WTC11 (cell line): ENCODE results near the gene HNRNPUL1.

Source experiments
- CREM ChIP-seq: sonication (generic); formaldehyde crosslinking; IDR thresholded peaks from 2 replicates; pipeline ENCODE4 v1.8.1; 2022; ENCODE audit warnings: mild to moderate bottlenecking, missing genetic modification reagents, moderate library complexity
- CTCF ChIP-seq: fragments of 200-600 bp; IDR thresholded peaks from 2 replicates; pipeline ENCODE4 v1.8.0; 2022; ENCODE audit warnings: antibody characterized with exemption
- E2F5 ChIP-seq: sonication (generic); formaldehyde crosslinking; IDR thresholded peaks from 2 replicates; pipeline ENCODE4 v1.8.1; 2022; ENCODE audit warnings: mild to moderate bottlenecking, moderate library complexity, missing genetic modification reagents
- FOXP1 ChIP-seq: sonication (generic); formaldehyde crosslinking; IDR thresholded peaks from 2 replicates; pipeline ENCODE4 v1.8.0; 2022; ENCODE audit warnings: missing genetic modification reagents, mild to moderate bottlenecking, moderate library complexity, borderline replicate concordance
- MLX ChIP-seq: sonication (generic); formaldehyde crosslinking; IDR thresholded peaks from 2 replicates; pipeline ENCODE4 v1.8.1; 2023; ENCODE audit warnings: mild to moderate bottlenecking, missing genetic modification reagents, moderate library complexity
- NFYB ChIP-seq: sonication (generic); formaldehyde crosslinking; conservative IDR thresholded peaks from 2 replicates; pipeline ENCODE4 v1.8.0; 2022; ENCODE audit warnings: low read depth, missing genetic modification reagents
- NR3C1 ChIP-seq: sonication (generic); formaldehyde crosslinking; conservative IDR thresholded peaks from 2 replicates; pipeline ENCODE4 v1.8.1; 2023; ENCODE audit warnings: low read depth, mild to moderate bottlenecking, missing genetic modification reagents
- SMAD4 ChIP-seq: sonication (generic); formaldehyde crosslinking; IDR thresholded peaks from 2 replicates; pipeline ENCODE4 v1.8.0; 2022; ENCODE audit warnings: mild to moderate bottlenecking, missing genetic modification reagents
- STAT6 ChIP-seq: sonication (generic); formaldehyde crosslinking; conservative IDR thresholded peaks from 2 replicates; pipeline ENCODE4 v1.8.1; 2023; ENCODE audit warnings: mild to moderate bottlenecking, low read depth, missing genetic modification reagents, moderate library complexity
- TEAD4 ChIP-seq: sonication (generic); formaldehyde crosslinking; IDR thresholded peaks from 2 replicates; pipeline ENCODE4 v1.8.0; 2022; ENCODE audit warnings: mild to moderate bottlenecking, missing genetic modification reagents
- ZNF121 ChIP-seq: sonication (generic); formaldehyde crosslinking; IDR thresholded peaks from 2 replicates; pipeline ENCODE4 v1.8.0; 2023; ENCODE audit warnings: missing genetic modification reagents

- no peak for TF ChIP-seq MLX (CRISPR knock-in tag)
- no peak for TF ChIP-seq CTCF
- TF ChIP-seq NFYB (CRISPR knock-in tag): no peak
- TF ChIP-seq FOXP1 (CRISPR knock-in tag): no peak
- no peak for TF ChIP-seq E2F5
- no peak for TF ChIP-seq SMAD4 (CRISPR knock-in tag)
- no peak for TF ChIP-seq CREM (CRISPR knock-in tag)
- TF ChIP-seq NR3C1 (CRISPR knock-in tag): no peak
- no peak for TF ChIP-seq TEAD4 (CRISPR knock-in tag)
- TF ChIP-seq ZNF121 (CRISPR knock-in tag): no peak
- no peak for TF ChIP-seq STAT6
Measured at GRCh38 chr19:41299046-41299754, 35.0 kb downstream of the HNRNPUL1 start.
